Endometrial microvascular endothelial cells (primary cell): ENCODE results near the gene TRANK1. TPM values are rescaled to one million over a fixed set of nuclear protein-coding genes. Genes with fewer than 3 reads are reported as not detected.
"Not testable (repeated sequence)": the region's sequence is repeated elsewhere in the genome, so short reads cannot be mapped to it uniquely, and the experiment has no call there.

ENCODE experiments used
- in situ Hi-C: cut with HindIII; loops from 2 replicates; pipeline ENCODE4 v1.10.0; 2017; ENCODE audit warnings: low sequenced_read_pairs, low pct_unique_long_range_greater_than_20kb; ENCODE audit errors: inconsistent ontology term
- total RNA-seq: library from RNA; depleted of rRNA; stranded (reverse); fragments of >200 nt; gene quantifications from one replicate; pipeline ENCODE4 v1.2.3, GENCODE V29; 2015; ENCODE audit errors: inconsistent ontology term

TRANK1 gene
- total RNA-seq, 1 donor from 2014 or later, result 6.2 TPM

- in situ Hi-C loops, result no loop called here
Observed at GRCh38 chr3:36924744-36925521, 19.9 kb downstream of the TRANK1 start.

DNA sequence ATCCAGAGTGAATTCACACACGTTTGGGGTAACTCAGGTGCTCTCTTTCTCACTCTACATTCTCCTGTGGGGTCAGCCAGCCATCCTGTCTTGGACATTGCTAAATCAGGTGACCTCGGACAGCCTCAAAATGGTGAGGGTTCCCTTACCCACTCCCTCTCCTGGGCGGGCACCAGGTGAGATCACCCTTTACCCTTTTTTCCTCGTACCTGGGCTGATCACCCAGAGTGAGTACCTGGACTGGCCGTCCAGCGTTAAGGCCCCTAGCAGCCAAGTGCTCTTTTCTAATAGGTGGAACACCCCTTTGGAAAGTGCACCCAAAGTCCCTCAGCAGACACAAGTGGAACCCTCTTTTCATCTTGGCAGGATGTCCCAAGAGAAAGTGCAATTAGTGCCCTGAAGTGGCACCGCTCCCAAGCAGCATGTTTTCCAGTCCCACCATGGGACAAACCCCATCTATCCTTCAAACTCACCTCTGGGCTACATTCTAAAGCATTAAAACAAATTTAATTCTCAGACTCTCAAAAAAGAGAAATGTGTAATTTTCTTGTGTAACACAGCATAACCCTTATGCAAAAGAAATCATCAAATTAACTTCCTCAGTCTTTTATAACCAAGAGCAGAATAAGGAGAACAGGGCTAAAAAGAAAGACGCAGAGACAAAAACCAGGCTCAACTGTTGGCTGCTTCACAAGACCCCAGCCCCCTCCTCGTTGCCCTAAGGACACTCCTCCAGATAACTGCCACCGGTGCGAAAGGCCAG lies 20.7 kb downstream of the TRANK1 start:
- in situ Hi-C loops, result no loop called here

DNA sequence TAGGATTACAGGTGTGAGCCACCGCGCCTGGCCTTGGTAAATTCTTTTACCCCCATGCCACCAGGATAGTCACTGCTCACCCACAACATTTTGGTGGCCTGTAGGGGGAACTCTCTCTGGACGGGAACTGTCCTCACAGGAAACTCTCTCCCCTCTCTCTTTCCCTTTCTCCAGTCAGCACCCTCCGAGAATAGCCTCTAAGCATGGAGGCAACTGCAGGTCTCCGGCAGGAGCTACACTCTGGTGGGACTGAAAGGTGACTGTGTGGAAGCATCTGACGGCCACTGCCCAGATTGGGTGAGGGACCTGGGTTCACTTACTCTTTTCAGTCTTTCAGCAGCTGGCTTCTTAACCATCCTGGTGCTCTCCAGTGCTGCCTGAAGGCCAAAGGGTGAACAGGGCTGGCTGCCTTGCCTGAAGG lies 21.3 kb downstream of the TRANK1 start:
- in situ Hi-C loops, result no loop called here

- in situ Hi-C loops, result no loop called here
Observed at GRCh38 chr3:36920884-36921567, 23.8 kb downstream of the TRANK1 start.

GRCh38 chr3:36919439-36920160 lies 25.3 kb downstream of the TRANK1 start:
- in situ Hi-C loops, result no loop called here

- in situ Hi-C loops, result no loop called here
Observed at GRCh38 chr3:36918050-36918449, 26.8 kb downstream of the TRANK1 start.

GRCh38 chr3:36911990-36912804 lies 32.7 kb downstream of the TRANK1 start:
- in situ Hi-C loops, result no loop called here

GRCh38 chr3:36909666-36910065 lies 35.2 kb downstream of the TRANK1 start:
- in situ Hi-C loops, result no loop called here

DNA sequence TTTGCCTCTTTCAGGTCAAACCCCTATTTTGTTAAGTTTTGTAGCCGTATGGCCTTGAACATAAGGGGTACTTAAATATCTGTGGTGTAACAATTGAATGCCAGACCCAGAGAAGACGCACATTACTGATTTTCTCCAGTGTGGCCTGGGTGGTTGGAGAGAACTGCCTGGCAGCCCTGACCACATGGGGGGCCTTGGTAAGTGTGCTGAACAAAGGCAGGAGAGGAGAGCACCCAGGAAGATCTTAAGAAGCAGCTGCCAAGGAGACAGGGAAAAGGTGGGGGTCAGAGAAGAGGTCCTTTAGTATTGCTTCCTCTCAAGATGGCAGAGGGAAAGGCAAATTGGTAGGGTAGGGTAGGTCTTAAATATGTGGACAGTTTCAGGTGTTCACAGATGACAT lies 35.7 kb downstream of the TRANK1 start:
- in situ Hi-C loops, result no loop called here

GRCh38 chr3:36908647-36909180 lies 36.1 kb downstream of the TRANK1 start:
- in situ Hi-C loops, result no loop called here

DNA sequence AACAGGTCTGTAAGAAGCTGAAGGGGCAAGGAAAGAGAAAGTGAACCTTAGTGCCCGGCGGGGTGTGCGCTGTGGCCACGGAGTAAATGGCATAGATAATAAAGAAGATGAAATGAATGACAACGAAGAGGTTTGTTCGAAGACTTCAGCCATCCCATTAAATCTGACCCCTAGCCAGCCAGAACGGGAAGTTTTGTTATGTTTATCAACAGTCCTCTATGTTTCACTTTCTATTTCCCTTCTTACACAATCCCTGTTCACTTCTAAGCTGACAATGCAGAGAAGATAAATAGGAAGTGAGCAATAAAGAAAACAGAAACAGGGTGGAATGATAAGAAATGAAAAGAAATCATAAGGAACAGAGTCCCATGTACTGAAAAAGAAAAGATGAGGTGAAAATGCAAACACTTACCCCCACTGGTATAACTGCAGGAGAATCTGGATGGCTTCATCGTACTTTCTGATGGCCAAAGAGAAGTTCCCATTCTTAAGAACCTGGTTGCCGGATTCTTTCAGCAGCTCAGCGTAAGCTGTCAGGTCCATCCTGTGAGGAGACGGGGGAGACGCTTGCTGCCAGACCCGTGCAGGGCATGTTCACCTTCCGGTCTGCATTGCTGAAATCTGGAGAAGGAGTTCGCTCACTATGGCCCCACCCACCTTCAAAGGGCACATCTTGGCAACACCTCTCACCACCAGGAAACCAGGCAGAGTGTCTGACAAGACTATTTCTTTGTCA lies 36.8 kb downstream of the TRANK1 start:
- in situ Hi-C loops, result no loop called here

GRCh38 chr3:36906504-36907149 lies 38.2 kb downstream of the TRANK1 start:
- in situ Hi-C loops, result no loop called here

GRCh38 chr3:36905545-36905944 lies 39.3 kb downstream of the TRANK1 start:
- in situ Hi-C loops, result no loop called here

DNA sequence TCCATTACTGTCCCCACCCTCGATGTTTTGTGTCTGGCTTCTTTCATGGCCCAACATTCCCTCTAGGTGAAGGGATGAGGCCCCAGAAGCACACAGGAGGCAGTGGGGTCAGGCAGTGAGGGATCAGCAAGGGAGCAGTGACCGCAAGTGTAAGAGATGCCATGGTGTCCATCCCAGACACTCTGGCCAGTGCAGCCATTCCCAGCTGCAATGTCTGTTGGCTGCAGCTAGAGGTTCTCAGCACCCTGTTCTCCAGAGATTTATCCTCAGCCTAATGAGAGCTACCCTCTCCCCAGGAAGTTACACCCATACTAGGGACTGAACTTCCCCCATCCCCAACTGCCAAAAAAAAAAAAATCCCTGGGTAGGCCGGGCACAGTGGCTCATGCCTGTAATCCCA lies 40.2 kb downstream of the TRANK1 start:
- in situ Hi-C loops, result no loop called here

DNA sequence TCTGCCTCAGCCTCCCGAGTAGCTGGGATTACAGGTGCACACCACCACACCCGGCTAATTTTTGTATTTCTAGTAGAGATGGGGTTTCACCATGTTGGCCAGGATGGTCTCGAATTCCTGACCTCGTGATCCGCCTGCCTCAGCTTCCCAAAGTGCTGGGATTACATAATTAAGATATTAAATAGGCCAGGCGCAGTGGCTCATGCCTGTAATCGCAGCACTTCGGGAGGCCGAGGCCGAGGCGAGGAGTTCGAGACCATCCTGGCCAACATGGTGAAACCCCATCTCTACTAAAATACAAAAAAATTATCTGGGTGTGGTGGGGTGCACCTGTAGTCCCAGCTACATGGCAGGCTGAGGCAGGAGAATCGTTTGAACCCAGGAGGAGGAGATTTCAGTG lies 40.8 kb downstream of the TRANK1 start:
- in situ Hi-C loops, result not testable (repeated sequence)

- in situ Hi-C loops, result no loop called here
Observed at GRCh38 chr3:36903119-36903882, 41.6 kb downstream of the TRANK1 start.
